Uterus (tissue), 2 donors: ENCODE results near the gene NUDT1.

ENCODE experiments used
- CTCF ChIP-seq, 4 experiments: fragments of 200-600 bp in 2 of 4; fragments of 450-650 bp in 2 of 4; sonication (generic) in 2 of 4; IDR thresholded peaks; one replicate each; pipeline ENCODE4 v1.5.1; 2016 to 2019; ENCODE audit warnings: antibody characterized with exemption in 4 of 4, mild to moderate bottlenecking in 2 of 4, moderate library complexity in 1 of 4
- POLR2A ChIP-seq, 2 donors: fragments of 450-650 bp; IDR thresholded peaks; one replicate each; pipeline ENCODE4 v1.6.1; 2016; ENCODE audit warnings: antibody characterized with exemption in 2 of 2, mild to moderate bottlenecking in 1 of 2, moderate library complexity in 1 of 2

- no peak for TF ChIP-seq CTCF (IDR thresholded peaks at IDR 0.05)
- no peak for TF ChIP-seq POLR2A (IDR thresholded peaks at IDR 0.05)
Measured at GRCh38 chr7:2198760-2199159, 43.3 kb upstream of the NUDT1 start.
